WI38 (cell line): ENCODE data around the gene RGR.

ENCODE experiments used
- H3K4me3 ChIP-seq: 2 replicates; pipeline ENCODE4 v1.5.1; 2011; ENCODE audit warnings: low read depth, mild to moderate bottlenecking, control low read depth, low read length
- CTCF ChIP-seq: IDR thresholded peaks from 2 replicates; pipeline ENCODE4 v1.5.1; 2012; ENCODE audit warnings: low read depth, mild to moderate bottlenecking, control low read depth, low read length

The RGR gene

DNA sequence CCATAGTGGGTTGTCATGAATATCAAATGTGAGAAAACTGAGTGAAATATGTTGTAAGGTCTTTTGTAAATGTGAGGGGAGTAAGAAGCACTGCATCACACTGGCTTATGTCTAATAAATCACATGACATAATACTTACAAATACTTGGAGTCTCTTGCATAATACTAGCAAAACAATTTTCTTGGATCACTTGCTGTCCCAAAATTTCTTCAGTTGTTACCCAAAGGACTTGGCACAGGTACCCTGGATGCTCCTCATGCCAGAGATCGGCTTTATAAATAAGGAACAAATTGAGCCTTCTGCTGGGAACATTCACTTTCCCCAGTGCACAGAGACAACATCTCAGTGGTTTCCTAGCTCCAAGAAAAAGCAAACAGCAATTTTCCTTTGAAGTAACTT lies 14.5 kb upstream of the RGR start:
- H3K4me3 ChIP-seq = no peak overlapping the region
- TF ChIP-seq CTCF = no peak

DNA sequence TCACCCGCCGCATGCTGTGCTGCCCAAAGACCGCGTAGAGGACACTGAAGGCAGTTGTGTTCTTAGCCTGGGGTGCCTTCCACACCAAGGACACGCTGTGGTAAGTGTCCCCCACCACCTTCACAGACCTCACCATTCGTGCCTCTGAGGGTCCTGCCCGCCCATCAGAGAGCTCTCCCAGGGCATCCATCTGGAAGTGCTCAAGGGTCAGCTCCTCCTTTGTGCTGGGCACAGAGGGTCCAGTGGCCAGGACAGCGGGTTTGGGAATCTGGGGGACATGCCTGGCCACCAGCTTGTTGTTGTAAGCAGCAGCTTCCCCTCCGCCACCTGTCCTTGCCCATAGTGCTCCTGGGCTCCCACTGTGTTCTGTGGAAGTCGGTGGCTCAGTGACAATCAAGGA lies 12.5 kb upstream of the RGR start:
- no peak for TF ChIP-seq CTCF
- no peak overlapping the region for H3K4me3 ChIP-seq

DNA sequence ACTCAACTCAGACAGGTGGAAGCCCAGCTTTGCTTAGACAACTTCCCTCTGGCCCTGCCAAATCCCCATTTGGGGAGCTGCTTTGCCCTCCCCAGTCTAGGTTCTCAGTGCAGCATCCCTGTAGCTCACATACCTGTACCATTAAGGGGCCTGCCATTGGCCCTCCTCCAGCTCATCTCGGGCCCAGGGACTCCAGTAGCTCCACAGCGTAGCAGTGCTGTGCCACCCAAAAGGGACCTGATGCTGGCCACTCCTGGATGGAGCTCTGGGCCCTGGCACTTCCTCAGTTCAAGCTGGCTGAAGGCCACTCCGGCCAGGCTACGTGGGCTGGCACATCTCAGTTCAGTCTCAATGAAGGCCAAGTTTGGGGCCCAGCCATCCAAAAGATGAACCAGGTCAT lies 10.9 kb upstream of the RGR start:
- no peak for TF ChIP-seq CTCF
- H3K4me3 ChIP-seq = no peak overlapping the region

DNA sequence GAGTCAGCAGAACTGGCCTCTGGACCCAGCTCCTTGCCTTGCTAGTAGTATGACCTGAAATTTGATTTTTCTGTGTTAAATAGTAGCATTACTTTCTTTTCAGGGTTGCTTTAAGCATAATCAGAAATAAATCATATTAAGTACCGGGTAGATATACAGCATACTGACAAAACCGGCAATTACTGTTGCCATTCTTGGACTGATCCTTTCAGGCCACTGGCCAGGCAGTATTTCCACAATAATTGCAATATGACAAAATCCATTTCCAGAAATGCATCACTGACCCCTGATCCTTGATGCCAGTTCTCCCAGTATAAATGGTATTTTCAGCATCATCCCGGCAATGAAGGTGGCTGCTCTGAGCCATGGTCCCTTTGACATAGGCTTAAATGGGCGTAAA lies 10.4 kb upstream of the RGR start:
- no peak overlapping the region for H3K4me3 ChIP-seq
- TF ChIP-seq CTCF = no peak

DNA sequence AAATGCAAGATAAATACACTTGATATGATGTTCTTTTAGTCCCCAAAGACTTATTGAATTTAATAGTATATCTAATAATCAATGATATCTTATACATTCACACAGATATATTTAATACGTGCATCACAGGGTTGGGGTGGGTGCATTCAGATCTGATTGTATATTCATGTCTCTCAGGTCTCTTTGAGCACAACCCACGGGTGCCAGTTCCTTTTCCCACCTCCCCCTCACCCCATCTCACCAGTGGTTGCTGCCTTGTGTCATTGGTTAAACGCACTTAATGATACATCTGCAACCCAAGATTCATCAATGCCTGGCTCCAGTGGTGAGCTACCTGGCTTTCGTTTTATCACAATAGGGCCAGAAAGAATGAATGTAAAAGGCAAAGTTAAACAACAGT lies 9.8 kb upstream of the RGR start:
- no peak for TF ChIP-seq CTCF
- H3K4me3 ChIP-seq = no peak overlapping the region

DNA sequence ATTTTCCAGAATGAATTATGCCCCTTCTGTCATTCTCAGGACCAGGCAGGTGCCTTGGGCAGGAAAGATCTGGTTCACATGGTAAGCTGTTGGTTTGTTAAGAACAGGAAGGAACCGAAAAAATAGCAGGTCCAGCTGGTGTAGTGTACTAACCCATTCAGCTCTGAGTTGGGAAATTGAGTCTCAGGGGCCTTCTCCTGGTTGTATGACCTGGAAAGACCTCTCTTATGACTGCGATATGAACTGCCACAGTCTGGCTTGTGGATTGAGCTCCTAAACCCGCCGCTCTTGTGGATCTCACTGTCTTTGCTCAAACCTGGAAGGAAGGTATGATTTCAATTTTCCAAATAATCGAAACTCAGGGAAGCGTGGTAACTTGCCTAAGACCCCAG lies 8.1 kb upstream of the RGR start:
- no peak overlapping the region for H3K4me3 ChIP-seq
- TF ChIP-seq CTCF = no peak

DNA sequence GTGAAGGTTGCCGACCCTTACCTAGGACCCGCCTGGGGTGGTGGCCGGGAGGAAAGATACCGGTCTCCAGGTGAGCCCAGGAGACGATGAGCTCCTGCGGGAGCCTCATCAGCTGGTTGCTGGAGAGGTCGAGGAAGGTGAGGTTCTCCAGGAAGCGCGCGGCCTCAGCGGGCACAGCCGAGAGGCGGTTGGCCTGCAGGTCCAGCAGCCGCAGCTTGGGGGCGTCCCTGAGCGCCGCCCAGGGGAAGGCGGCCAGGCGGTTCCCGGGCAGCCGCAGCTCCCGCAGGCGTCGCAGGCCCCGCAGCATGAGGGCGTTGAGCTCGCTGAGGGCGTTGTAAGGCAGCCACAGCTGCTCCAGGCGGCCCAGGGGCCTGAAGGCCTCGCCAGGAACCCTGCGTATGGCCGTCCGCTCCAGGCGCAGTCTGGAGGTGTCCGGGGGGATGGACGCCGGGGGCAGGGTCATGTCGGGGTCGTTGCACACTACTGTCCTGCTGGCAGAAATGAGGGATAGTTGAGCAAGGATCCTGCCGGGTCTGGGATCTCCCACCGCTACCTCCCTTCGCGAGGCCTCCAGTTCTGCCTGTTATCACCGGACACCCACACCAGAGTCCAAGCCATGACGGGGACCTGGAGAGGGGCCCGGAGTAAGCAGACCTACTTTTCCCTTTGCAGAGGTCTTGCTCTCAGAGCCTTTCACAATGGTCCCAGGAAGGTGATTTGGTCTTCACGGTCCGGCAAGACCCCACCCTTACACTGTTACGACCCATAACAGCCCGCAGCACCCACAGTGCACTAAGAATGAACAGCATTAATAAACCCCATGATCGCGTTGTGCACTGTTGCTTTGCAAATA lies 7.4 kb upstream of the RGR start:
- no peak for TF ChIP-seq CTCF
- no peak overlapping the region for H3K4me3 ChIP-seq
